ENCODE measurements around the gene MRPL14.

GRCh38 chr6:44135875-44136274 lies 8.6 kb upstream of the MRPL14 start:
- TF ChIP-seq POLR2AphosphoS5 (IDR thresholded peaks at IDR 0.05; ENCODE audit: borderline replicate concordance, low read depth, low read length) (no peak), EZH2 (IDR thresholded peaks at IDR 0.05) (no peak), FOXP2 (optimal IDR thresholded peaks at IDR 0.05; ENCODE audit: control extremely low read depth, extremely low read length, insufficient read depth) (no peak)
